Heart right ventricle (tissue), 16 donors: ENCODE results near the gene NOTUM. TPM values are rescaled to one million over a fixed set of nuclear protein-coding genes. Genes with fewer than 3 reads are reported as not detected.

Source experiments
- ATAC-seq, 8 donors: fragments of 200-7000 bp; cut with Tn5 transposase; one replicate each; pipeline ENCODE4 v1.9.1; 2020; ENCODE audit warnings: mild to moderate bottlenecking in 8 of 8, moderate library complexity in 8 of 8, moderate number of reproducible peaks in 1 of 8
- DNase-seq, 2 donors: peaks; one replicate each; pipeline ENCODE4 v3.0.0-alpha.2; 2020
- H3K27ac ChIP-seq, 10 donors: fragments of 200-600 bp; sonication (generic) in 2 of 10; one replicate each; pipeline versions ENCODE4 v1.5.0 to v1.8.0; 2020 to 2022; ENCODE audit warnings: mild to moderate bottlenecking in 3 of 10
- H3K27me3 ChIP-seq, 7 donors: fragments of 200-600 bp; one replicate each; pipeline ENCODE4 v1.8.0; 2021 to 2022; ENCODE audit warnings: mild to moderate bottlenecking in 2 of 7
- H3K36me3 ChIP-seq, 9 donors: fragments of 200-600 bp; sonication (generic) in 1 of 9; one replicate each; pipeline versions ENCODE4 v1.5.0 to v1.8.0; 2020 to 2022; ENCODE audit warnings: mild to moderate bottlenecking in 2 of 9
- H3K4me1 ChIP-seq, 9 donors: fragments of 200-600 bp; sonication (generic) in 1 of 9; one replicate each; pipeline versions ENCODE4 v1.5.0 to v1.8.0; 2020 to 2022; ENCODE audit warnings: mild to moderate bottlenecking in 4 of 9
- H3K4me3 ChIP-seq, 10 donors: fragments of 200-600 bp; sonication (generic) in 2 of 10; one replicate each; pipeline versions ENCODE4 v1.5.0 to v1.8.0; 2020 to 2022; ENCODE audit warnings: mild to moderate bottlenecking in 7 of 10, moderate library complexity in 2 of 10
- H3K9me3 ChIP-seq, 11 donors: fragments of 200-600 bp in 10 of 11; sonication (generic) in 2 of 11; one replicate each; pipeline versions ENCODE4 v1.5.0 to v1.8.0; 2013 to 2022; ENCODE audit warnings: mild to moderate bottlenecking in 2 of 11, control low read depth in 1 of 11, moderate library complexity in 1 of 11
- WGBS, 2 donors: extraction: QIAGEN DNeasy Blood & Tissue Kit; methylation state at CpG; one replicate each; pipeline ENCODE4 v1.1.7; 2013; ENCODE audit warnings: inconsistent platforms in 1 of 2; 5-methylcytosine and 5-hydroxymethylcytosine counted together
- intact Hi-C, 10 donors: fragments of 100-400 bp; cut with DNase I; formaldehyde crosslinking; loops; one replicate each; pipeline versions ENCODE4 v1.11.1 to v1.14.2; 2022
- polyA plus RNA-seq, 2 donors: library from polyadenylated mRNA; stranded (reverse); fragments of 200-250 nt; gene quantifications; one replicate each; pipeline ENCODE4 v1.2.3, GENCODE V29; 2013
- total RNA-seq, 10 donors: library from RNA; stranded (reverse); fragmentation: NEBNext Ultra II Directional in 3 of 10; extraction: Animal tissue kit (Norgen Biotek cat#: 25700) in 3 of 10; gene quantifications; one replicate each; pipeline versions ENCODE4 v1.2.1 to v1.2.4, GENCODE V29; 2021 to 2023
- TF ChIP-seq, protein P1 (sequence below), 9 donors: fragments of 200-600 bp; sonication (generic) in 2 of 9; IDR thresholded peaks; one replicate each; pipeline versions ENCODE4 v1.5.0 to v1.8.0; 2021 to 2022; ENCODE audit warnings: antibody characterized with exemption in 9 of 9, mild to moderate bottlenecking in 5 of 9, moderate library complexity in 1 of 9
- donor health status: Arrhythmogenic right ventricular cardiomyopathy.
- donor health status: ischemic (EF 13 %, LVEDD 7.1; RV severe dilation, severe dysfunction).
- donor health status: healthy with polysubstance abuse.
- donor health status: DM: no; HTN: yes; CAD: no.
- donor health status: DM: no; HTN: no; CAD: no.
- donor health status: ischemic (EF 25% LVEDD 6.9; RV normal size, moderate dysfunction).
- donor health status: ischemic (EF 25% LVEDD 5.7; RV mildly dilated, moderate dysfunction).
- donor health status: healthy.
- donor health status: DM: yes; HTN: yes; CAD: no.
- donor health status: Ischemic cardiomyopathy.
- donor health status: ischemic (EF 35%, LVEDD 5.7; RV mildly dilated, moderate dysfunction).
- donor health status: nonischemic (EF 11% LVEDD 7.7; RV severe dilation, severe dysfunction).
- donor health status: DM: yes; HTN: yes; CAD: no.
- donor health status: PGD.
- donor health status: ischemic (EF 29% LVEDD 5.4; RV normal size, mild dysfunction).
- donor health status: nonischemic (EF 23%, LVEDD 6.1; RV moderate dilation, normal function).

The NOTUM gene
- total and polyA plus RNA-seq, 12 donors, result 0.22 to 1.5 (median 0.65) TPM; not detected in 5

DNA sequence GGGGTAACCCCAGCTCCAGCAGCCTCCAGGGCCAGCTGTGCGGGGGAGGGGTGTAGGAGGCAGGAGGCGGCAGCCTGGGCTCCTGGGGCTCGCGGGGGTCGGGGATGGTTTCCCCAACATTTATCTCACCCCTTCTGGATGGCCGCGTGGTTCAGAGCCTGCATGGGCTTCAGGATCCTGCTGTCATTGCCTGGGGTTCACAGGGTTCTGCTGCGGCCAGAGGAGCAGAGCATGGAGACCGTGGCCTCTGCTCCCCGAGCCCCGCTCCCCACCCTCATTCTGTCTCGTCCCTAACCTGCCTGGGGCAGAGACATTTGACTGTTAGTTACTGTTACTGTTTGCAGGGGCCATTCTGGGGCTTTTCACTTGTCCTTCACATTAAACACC is 18.8 kb downstream of the NOTUM start:
- DNase-seq (no peak), ATAC-seq (peak in 4 of 8 donors; percentile 20 to 27 (median 22))
- H3K9me3 ChIP-seq, result no peaks in the 10 kb centered on the region
- no peaks in the 10 kb centered on the region for H3K36me3 ChIP-seq
- H3K27me3 ChIP-seq, result peaks cover 0 to 21% (median 9%) of the 10 kb centered on the region in 7 donors
- 27 to 28% methylated on average over 11 to 12 of the region's 12 CpGs for WGBS, 2 donors
- TF ChIP-seq, protein P1, sequence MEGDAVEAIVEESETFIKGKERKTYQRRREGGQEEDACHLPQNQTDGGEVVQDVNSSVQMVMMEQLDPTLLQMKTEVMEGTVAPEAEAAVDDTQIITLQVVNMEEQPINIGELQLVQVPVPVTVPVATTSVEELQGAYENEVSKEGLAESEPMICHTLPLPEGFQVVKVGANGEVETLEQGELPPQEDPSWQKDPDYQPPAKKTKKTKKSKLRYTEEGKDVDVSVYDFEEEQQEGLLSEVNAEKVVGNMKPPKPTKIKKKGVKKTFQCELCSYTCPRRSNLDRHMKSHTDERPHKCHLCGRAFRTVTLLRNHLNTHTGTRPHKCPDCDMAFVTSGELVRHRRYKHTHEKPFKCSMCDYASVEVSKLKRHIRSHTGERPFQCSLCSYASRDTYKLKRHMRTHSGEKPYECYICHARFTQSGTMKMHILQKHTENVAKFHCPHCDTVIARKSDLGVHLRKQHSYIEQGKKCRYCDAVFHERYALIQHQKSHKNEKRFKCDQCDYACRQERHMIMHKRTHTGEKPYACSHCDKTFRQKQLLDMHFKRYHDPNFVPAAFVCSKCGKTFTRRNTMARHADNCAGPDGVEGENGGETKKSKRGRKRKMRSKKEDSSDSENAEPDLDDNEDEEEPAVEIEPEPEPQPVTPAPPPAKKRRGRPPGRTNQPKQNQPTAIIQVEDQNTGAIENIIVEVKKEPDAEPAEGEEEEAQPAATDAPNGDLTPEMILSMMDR (IDR thresholded peaks at IDR 0.05), result no peak
- H3K4me3 ChIP-seq, result peak overlapping the region; percentile 18 to 52 (median 39)
- H3K27ac ChIP-seq, result peak overlapping the region; percentile 14 to 85 (median 78)
- peaks cover 11 to 41% (median 18%) of the 10 kb centered on the region in 9 donors for H3K4me1 ChIP-seq
- intact Hi-C loops, result no loop called here

DNA sequence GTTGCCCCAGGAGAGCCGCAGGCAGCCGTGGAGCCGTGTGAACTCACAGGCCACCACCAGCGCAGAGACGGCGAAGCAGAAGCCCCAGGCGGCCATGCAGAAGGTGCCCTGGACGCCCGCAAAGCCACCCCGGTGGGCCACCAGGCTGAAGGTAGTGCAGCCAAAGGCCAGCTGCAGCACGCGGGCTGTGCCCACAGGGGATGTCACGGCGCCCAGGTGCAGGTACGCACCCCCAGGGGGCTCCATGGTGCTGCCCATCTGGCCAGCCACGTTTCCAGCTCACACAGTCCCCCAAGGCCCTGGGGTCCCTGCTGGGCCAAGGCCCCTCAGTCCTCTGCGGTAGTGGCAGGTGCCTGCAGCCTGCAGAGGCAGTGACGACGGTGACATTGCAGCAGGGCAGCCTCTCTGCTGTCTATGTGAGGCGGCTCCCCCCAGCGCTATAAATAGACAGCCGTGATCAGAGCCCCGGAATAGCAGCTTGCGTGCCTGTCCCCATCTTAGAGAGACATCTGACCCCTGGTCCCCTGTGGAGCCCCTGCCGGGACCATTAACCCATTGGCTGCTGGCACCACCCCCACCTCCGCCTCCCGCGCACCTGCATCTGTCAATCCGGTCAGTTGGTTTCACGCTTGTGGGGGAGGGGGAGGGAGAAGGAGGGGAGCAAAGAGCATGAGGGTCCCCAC is 19.4 kb downstream of the NOTUM start:
- TF ChIP-seq, protein P1 (IDR thresholded peaks at IDR 0.05), result no peak
- Histone ChIP-seq H3K4me1 (peaks cover 15 to 46% (median 22%) of the 10 kb centered on the region in 9 donors), H3K36me3 (no peaks in the 10 kb centered on the region), H3K4me3 (peak overlapping the region; percentile 18 to 52 (median 39)), H3K9me3 (no peaks in the 10 kb centered on the region), H3K27me3 (peaks cover 0 to 21% (median 9%) of the 10 kb centered on the region in 7 donors), H3K27ac (peak overlapping the region; percentile 18 to 85 (median 78))
- ATAC-seq (peak; percentile 47 to 86 (median 73)), DNase-seq (peak in 1 of 2 donors; percentile 69)
- intact Hi-C loops, result no loop called here
- 34 to 44% methylated on average over 29 to 30 of the region's 30 CpGs for WGBS, 2 donors

DNA sequence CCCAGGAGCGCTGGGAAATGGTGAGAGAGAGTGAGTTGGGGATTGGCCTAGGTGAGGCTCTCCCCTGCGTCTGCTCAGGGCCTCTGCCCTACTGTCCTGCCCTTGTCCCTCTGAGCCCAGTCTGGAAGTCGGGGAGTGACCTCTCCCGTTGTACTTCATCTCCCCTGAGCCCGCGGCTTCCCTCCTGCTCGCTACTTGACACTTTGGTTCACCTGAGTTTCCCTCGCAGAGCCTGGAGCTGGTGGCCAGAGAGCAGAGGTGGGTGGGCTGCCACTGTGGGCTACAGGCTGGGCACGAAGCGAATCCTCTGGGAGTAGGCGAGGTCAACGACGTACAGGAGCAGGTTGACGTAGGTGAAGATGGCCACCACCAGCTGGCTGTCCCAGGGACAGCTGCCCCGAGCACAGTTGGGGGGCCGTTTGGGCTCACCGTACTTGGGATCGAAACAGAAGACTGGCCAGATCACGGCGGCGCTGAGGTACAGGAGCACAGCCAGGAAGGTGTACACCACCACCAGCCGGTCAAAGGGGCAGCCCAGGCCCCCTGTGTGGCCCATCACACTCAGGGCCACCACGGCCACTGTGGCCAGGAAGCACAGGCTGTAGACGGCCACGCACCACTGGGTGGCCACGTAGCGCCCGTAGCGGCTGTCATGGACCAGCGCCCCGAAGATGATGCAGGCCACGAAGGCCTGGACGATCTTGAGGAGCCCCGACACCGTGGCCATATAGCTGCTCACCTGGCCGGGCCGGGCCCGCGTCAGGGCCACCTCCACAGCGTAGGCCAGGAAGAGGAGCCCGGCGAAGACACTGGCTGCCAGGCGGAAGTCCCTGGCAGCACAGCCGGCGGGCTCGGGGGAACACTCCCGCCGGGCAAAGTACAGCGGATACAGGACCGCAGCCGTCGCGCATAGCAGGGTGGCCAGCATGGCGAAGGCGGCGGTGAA is 20.2 kb downstream of the NOTUM start:
- TF ChIP-seq, protein P1 (IDR thresholded peaks at IDR 0.05), result no peak
- 87 to 92% methylated on average over 56 of the region's 56 CpGs for WGBS, 2 donors
- H3K9me3 ChIP-seq, result no peaks in the 10 kb centered on the region
- peaks cover 0 to 21% (median 9%) of the 10 kb centered on the region in 7 donors for H3K27me3 ChIP-seq
- peak overlapping the region in 3 of 10 donors; percentile 30 to 52 (median 52) for H3K4me3 ChIP-seq
- ATAC-seq (peak in 2 of 8 donors; percentile 2 to 16), DNase-seq (no peak)
- H3K4me1 ChIP-seq, result peaks cover 17 to 49% (median 25%) of the 10 kb centered on the region in 9 donors
- H3K27ac ChIP-seq, result peak overlapping the region in 9 of 10 donors; percentile 42 to 85 (median 79)
- intact Hi-C loops, result no loop called here
- H3K36me3 ChIP-seq, result no peaks in the 10 kb centered on the region

DNA sequence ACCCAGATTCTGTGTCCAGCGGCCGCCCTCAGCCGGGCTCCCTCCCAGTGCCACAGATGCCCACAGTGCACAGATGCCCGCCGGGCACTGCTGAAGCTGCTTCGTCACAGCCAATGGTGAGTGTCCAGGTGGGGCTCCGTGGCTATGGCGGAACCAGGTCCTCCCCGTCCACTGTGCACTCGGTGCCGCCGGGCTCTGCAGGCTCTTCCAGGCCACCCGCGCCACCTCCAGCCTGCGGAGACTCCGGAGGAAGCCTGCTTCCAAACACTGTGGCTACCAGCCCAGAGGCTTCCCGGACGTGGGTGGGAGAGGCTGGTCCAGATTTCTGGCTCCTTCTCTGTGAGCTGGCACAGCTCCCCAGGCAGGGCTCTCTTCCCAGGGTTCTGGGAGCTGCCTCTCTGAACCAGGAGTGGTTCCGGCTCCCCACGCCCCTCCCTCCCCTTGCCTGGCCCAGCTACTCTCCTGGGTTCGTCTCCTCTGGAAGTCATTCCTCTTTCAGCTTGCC is 21.1 kb downstream of the NOTUM start:
- peak; percentile 62 to 70 for DNase-seq
- TF ChIP-seq, protein P1 (IDR thresholded peaks at IDR 0.05), result no peak
- Histone ChIP-seq H3K4me1 (peaks cover 17 to 49% (median 25%) of the 10 kb centered on the region in 9 donors), H3K4me3 (peak overlapping the region in 4 of 10 donors; percentile 16 to 30 (median 20)), H3K27ac (peak overlapping the region in 9 of 10 donors; percentile 42 to 85 (median 79)), H3K36me3 (no peaks in the 10 kb centered on the region), H3K27me3 (peaks cover 0 to 21% (median 9%) of the 10 kb centered on the region in 7 donors), H3K9me3 (no peaks in the 10 kb centered on the region)
- WGBS, 2 donors, result 55 to 61% methylated on average over 21 of the region's 21 CpGs
- ATAC-seq, result peak; percentile 11 to 56 (median 23)
- intact Hi-C loops, result no loop called here
